Measurements from ENCODE around the gene SLC12A7. TPM values are rescaled to one million over a fixed set of nuclear protein-coding genes. Genes with fewer than 3 reads are reported as not detected.

SLC12A7 gene
- total and polyA plus RNA-seq, 2 of the 13 experiments (the other 11 are each of a cell fraction or from before 2014, with no cell fraction given), result 14.0 to 18.5 TPM

- TF ChIP-seq ZBTB10 (CRISPR knock-in tag; IDR thresholded peaks at IDR 0.05; ENCODE audit: borderline replicate concordance), result no peak
- TF ChIP-seq ZNF790 (CRISPR knock-in tag; IDR thresholded peaks at IDR 0.05; ENCODE audit: borderline replicate concordance), result no peak; the same call in 1 of the 2 replicates
- TF ChIP-seq RXRA (CRISPR knock-in tag; IDR thresholded peaks at IDR 0.05), result no peak
- TF ChIP-seq ZNF34 (CRISPR knock-in tag; IDR thresholded peaks at IDR 0.05; ENCODE audit: borderline replicate concordance), result no peak
- TF ChIP-seq ZNF770 (CRISPR knock-in tag; IDR thresholded peaks at IDR 0.05), result no peak
- TF ChIP-seq ZNF367 (CRISPR knock-in tag; IDR thresholded peaks at IDR 0.05; ENCODE audit: borderline replicate concordance), result no peak
- no peak for TF ChIP-seq POGZ (CRISPR knock-in tag; IDR thresholded peaks at IDR 0.05)
- no peak for TF ChIP-seq NFRKB (IDR thresholded peaks at IDR 0.05)
- no peak; the same call in 1 of the 2 replicates for TF ChIP-seq HOXA3 (CRISPR knock-in tag; IDR thresholded peaks at IDR 0.05)
- TF ChIP-seq KLF9 (CRISPR knock-in tag; IDR thresholded peaks at IDR 0.05; ENCODE audit: low read depth), result no peak
- TF ChIP-seq NCOR1 (IDR thresholded peaks at IDR 0.05; ENCODE audit: borderline replicate concordance, low read length), result no peak
- no peak for TF ChIP-seq MTA1 (CRISPR knock-in tag; IDR thresholded peaks at IDR 0.05; ENCODE audit: borderline replicate concordance)
- TF ChIP-seq NCOA1 (CRISPR knock-in tag; IDR thresholded peaks at IDR 0.05), result no peak
- no peak for TF ChIP-seq ZNF260 (CRISPR knock-in tag; IDR thresholded peaks at IDR 0.05; ENCODE audit: borderline replicate concordance, low read depth)
- no peak for TF ChIP-seq CHD4 (IDR thresholded peaks at IDR 0.05; ENCODE audit: borderline replicate concordance, low read length)
- no peak for TF ChIP-seq ZNF816 (CRISPR knock-in tag; IDR thresholded peaks at IDR 0.05; ENCODE audit: borderline replicate concordance)
- TF ChIP-seq CBFB (CRISPR knock-in tag; IDR thresholded peaks at IDR 0.05), result no peak
- TF ChIP-seq SNAPC4 (CRISPR knock-in tag; IDR thresholded peaks at IDR 0.05), result no peak
- TF ChIP-seq AKAP8 (CRISPR knock-in tag; IDR thresholded peaks at IDR 0.05), result no peak
- no peak for TF ChIP-seq NFKB2 (CRISPR knock-in tag; IDR thresholded peaks at IDR 0.05; ENCODE audit: borderline replicate concordance)
- TF ChIP-seq ZNF264 (CRISPR knock-in tag; IDR thresholded peaks at IDR 0.05), result no peak
These were observed at the start of gene SLC12A7 (continued) for GRCh38 chr5:1111727-1112289.
